ENCODE results near the gene INAFM2.

INAFM2 gene

DNA sequence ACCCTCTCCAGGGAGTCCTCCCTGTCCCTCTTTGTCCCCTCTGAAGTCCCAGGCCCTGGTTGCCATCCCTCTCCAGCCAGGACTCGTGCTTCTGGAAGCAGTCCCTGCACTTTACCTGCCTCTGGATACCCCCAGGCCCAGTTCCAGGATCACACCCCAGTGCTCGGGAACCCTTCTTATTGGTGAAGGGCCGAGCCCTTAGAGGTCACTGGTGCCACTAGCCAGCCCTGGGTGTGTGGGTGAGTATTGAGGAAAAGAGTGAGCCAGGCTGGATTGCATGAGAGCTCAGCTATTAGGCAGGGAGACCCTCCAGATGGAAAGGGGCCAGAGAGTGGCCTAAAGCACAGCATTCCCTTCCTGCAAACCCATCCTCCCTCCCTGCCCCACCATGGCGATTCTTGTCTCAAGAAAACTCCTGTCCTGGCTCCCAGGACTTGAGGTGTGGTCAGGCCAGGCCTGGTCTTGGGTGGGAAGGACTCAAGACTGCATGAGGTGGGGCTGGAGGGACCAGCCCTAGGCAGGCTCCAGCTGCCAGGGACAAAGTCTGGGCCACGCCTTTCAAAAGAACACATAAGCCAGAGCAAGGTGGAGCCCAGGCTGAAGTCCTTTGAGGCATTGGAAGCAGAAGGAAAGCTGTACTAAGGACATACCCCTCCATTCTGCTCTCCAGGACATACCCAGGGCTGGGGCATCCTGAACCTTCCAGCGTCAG lies 22.5 kb downstream of the INAFM2 start:
- ATAC-seq, result no peak
- TF ChIP-seq, protein P1, sequence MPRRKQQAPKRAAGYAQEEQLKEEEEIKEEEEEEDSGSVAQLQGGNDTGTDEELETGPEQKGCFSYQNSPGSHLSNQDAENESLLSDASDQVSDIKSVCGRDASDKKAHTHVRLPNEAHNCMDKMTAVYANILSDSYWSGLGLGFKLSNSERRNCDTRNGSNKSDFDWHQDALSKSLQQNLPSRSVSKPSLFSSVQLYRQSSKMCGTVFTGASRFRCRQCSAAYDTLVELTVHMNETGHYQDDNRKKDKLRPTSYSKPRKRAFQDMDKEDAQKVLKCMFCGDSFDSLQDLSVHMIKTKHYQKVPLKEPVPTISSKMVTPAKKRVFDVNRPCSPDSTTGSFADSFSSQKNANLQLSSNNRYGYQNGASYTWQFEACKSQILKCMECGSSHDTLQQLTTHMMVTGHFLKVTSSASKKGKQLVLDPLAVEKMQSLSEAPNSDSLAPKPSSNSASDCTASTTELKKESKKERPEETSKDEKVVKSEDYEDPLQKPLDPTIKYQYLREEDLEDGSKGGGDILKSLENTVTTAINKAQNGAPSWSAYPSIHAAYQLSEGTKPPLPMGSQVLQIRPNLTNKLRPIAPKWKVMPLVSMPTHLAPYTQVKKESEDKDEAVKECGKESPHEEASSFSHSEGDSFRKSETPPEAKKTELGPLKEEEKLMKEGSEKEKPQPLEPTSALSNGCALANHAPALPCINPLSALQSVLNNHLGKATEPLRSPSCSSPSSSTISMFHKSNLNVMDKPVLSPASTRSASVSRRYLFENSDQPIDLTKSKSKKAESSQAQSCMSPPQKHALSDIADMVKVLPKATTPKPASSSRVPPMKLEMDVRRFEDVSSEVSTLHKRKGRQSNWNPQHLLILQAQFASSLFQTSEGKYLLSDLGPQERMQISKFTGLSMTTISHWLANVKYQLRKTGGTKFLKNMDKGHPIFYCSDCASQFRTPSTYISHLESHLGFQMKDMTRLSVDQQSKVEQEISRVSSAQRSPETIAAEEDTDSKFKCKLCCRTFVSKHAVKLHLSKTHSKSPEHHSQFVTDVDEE (CRISPR knock-in tag; IDR thresholded peaks at IDR 0.05), result no peak
- TF ChIP-seq, protein P2, sequence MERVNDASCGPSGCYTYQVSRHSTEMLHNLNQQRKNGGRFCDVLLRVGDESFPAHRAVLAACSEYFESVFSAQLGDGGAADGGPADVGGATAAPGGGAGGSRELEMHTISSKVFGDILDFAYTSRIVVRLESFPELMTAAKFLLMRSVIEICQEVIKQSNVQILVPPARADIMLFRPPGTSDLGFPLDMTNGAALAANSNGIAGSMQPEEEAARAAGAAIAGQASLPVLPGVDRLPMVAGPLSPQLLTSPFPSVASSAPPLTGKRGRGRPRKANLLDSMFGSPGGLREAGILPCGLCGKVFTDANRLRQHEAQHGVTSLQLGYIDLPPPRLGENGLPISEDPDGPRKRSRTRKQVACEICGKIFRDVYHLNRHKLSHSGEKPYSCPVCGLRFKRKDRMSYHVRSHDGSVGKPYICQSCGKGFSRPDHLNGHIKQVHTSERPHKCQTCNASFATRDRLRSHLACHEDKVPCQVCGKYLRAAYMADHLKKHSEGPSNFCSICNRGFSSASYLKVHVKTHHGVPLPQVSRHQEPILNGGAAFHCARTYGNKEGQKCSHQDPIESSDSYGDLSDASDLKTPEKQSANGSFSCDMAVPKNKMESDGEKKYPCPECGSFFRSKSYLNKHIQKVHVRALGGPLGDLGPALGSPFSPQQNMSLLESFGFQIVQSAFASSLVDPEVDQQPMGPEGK (CRISPR knock-in tag; IDR thresholded peaks at IDR 0.05; ENCODE audit: borderline replicate concordance), result no peak
- no peak for TF ChIP-seq PPARA (CRISPR knock-in tag; IDR thresholded peaks at IDR 0.05; ENCODE audit: borderline replicate concordance)
- TF ChIP-seq ZC3H10 (CRISPR knock-in tag; IDR thresholded peaks at IDR 0.05), result no peak

DNA sequence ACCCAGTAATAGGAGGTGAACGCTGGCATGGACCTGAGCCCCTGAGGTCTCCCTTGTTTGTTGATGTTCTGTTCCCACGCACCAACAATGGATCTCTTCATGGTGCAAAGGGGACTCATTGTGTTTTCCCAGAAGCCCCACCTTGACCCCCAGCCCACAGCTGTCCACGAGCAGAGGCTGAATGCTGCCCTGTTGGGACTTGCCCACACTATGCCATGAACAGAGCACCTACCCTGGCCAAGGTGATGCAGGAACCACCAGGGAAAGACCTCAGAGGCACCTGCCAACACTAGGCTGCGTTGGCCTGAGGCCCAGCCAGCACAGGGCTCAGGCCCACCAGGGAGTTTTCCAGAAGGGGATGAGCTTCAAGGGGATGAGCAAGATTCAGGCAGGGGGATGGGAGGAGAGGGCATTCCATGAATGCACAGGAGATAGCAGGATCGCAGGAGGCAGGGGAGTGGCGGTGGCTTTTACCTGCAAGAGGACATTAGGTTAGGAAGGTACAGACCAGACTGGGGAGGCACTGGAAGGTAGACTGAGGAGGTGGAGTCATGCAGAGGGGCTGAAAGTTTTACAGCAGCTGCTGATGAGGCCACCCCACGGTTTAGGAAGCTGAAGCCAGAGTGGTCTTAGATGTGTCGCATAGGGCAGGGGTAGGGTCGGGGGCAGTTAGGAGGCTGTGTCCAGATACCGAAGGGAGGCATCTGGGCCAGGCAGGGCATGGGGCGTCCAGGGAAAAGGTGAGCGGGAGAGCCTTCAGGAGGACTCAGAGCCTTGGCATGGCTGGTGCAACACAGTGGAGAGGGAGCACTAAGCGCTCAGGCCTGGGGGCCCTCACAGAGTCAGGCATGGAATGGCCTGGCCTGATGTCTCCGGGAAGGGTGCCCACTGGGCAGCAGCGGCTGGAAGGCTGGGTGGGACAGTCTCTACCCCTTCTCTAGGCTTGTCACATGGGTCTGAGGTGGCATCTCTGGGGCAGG lies 23.4 kb downstream of the INAFM2 start:
- no peak for ATAC-seq
- no peak for TF ChIP-seq SNAI2 (CRISPR knock-in tag; IDR thresholded peaks at IDR 0.05)
- TF ChIP-seq ZNF8 (CRISPR knock-in tag; IDR thresholded peaks at IDR 0.05), result no peak
- no peak for TF ChIP-seq ISL1 (CRISPR knock-in tag; IDR thresholded peaks at IDR 0.05)
- TF ChIP-seq, protein P2 (CRISPR knock-in tag; IDR thresholded peaks at IDR 0.05; ENCODE audit: borderline replicate concordance), result no peak
- TF ChIP-seq TOX (CRISPR knock-in tag; IDR thresholded peaks at IDR 0.05; ENCODE audit: borderline replicate concordance), result no peak
- no peak for TF ChIP-seq ZFP3 (CRISPR knock-in tag; IDR thresholded peaks at IDR 0.05)
- TF ChIP-seq, protein P3, sequence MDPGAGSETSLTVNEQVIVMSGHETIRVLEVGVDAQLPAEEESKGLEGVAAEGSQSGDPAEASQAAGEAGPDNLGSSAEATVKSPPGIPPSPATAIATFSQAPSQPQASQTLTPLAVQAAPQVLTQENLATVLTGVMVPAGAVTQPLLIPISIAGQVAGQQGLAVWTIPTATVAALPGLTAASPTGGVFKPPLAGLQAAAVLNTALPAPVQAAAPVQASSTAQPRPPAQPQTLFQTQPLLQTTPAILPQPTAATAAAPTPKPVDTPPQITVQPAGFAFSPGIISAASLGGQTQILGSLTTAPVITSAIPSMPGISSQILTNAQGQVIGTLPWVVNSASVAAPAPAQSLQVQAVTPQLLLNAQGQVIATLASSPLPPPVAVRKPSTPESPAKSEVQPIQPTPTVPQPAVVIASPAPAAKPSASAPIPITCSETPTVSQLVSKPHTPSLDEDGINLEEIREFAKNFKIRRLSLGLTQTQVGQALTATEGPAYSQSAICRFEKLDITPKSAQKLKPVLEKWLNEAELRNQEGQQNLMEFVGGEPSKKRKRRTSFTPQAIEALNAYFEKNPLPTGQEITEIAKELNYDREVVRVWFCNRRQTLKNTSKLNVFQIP (CRISPR knock-in tag; IDR thresholded peaks at IDR 0.05; ENCODE audit: borderline replicate concordance, low read depth), result no peak
- no peak for TF ChIP-seq PPARA (CRISPR knock-in tag; IDR thresholded peaks at IDR 0.05; ENCODE audit: borderline replicate concordance)
- TF ChIP-seq ZNF70 (CRISPR knock-in tag; IDR thresholded peaks at IDR 0.05), result no peak
- no peak for TF ChIP-seq CSDC2 (CRISPR knock-in tag; IDR thresholded peaks at IDR 0.05)
- TF ChIP-seq ZC3H10 (CRISPR knock-in tag; IDR thresholded peaks at IDR 0.05), result no peak
- no peak for TF ChIP-seq BACH2 (CRISPR knock-in tag; IDR thresholded peaks at IDR 0.05; ENCODE audit: borderline replicate concordance)
- no peak for TF ChIP-seq TCF4 (CRISPR knock-in tag; IDR thresholded peaks at IDR 0.05; ENCODE audit: borderline replicate concordance)
- TF ChIP-seq, protein P4, sequence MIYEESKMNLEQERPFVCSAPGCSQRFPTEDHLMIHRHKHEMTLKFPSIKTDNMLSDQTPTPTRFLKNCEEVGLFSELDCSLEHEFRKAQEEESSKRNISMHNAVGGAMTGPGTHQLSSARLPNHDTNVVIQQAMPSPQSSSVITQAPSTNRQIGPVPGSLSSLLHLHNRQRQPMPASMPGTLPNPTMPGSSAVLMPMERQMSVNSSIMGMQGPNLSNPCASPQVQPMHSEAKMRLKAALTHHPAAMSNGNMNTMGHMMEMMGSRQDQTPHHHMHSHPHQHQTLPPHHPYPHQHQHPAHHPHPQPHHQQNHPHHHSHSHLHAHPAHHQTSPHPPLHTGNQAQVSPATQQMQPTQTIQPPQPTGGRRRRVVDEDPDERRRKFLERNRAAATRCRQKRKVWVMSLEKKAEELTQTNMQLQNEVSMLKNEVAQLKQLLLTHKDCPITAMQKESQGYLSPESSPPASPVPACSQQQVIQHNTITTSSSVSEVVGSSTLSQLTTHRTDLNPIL (CRISPR knock-in tag; IDR thresholded peaks at IDR 0.05; ENCODE audit: low read depth), result no peak
- no peak for TF ChIP-seq ARNTL (CRISPR knock-in tag; IDR thresholded peaks at IDR 0.05; ENCODE audit: borderline replicate concordance, low read depth)
- TF ChIP-seq, protein P5, sequence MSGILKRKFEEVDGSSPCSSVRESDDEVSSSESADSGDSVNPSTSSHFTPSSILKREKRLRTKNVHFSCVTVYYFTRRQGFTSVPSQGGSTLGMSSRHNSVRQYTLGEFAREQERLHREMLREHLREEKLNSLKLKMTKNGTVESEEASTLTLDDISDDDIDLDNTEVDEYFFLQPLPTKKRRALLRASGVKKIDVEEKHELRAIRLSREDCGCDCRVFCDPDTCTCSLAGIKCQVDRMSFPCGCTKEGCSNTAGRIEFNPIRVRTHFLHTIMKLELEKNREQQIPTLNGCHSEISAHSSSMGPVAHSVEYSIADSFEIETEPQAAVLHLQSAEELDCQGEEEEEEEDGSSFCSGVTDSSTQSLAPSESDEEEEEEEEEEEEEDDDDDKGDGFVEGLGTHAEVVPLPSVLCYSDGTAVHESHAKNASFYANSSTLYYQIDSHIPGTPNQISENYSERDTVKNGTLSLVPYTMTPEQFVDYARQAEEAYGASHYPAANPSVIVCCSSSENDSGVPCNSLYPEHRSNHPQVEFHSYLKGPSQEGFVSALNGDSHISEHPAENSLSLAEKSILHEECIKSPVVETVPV (CRISPR knock-in tag; IDR thresholded peaks at IDR 0.05), result no peak
- no peak for TF ChIP-seq OSR1 (CRISPR knock-in tag; IDR thresholded peaks at IDR 0.05)
- no peak for TF ChIP-seq RARB (CRISPR knock-in tag; IDR thresholded peaks at IDR 0.05)
- no peak for TF ChIP-seq GLIS3 (CRISPR knock-in tag; IDR thresholded peaks at IDR 0.05)
